ENCODE measurements around the gene THBS4.
"Not testable (repeated sequence)": the region's sequence is repeated elsewhere in the genome, so short reads cannot be mapped to it uniquely, and the experiment has no call there.

Gene THBS4

GRCh38 chr5:80076131-80077050 is 41.2 kb downstream of the THBS4 start:
- DNase-seq (ENCODE audit: low spot score) = no peak

GRCh38 chr5:80077051-80077714 is 42.0 kb downstream of the THBS4 start:
- DNase-seq (ENCODE audit: low spot score) = no peak

GRCh38 chr5:80078921-80079320 is 43.8 kb downstream of the THBS4 start:
- no peak for DNase-seq (ENCODE audit: low spot score)

GRCh38 chr5:80082281-80082680 is 47.1 kb downstream of the THBS4 start:
- DNase-seq (ENCODE audit: low spot score) = no peak

GRCh38 chr5:80082731-80083100 is 47.6 kb downstream of the THBS4 start:
- no peak for DNase-seq (ENCODE audit: low spot score)

- DNase-seq (ENCODE audit: low spot score) = peak; percentile 65
Measured at GRCh38 chr5:80083101-80083890, 48.1 kb downstream of the THBS4 start.

- DNase-seq (ENCODE audit: low spot score) = no peak
Measured at GRCh38 chr5:80090884-80091166, 55.7 kb downstream of the THBS4 start.

DNA sequence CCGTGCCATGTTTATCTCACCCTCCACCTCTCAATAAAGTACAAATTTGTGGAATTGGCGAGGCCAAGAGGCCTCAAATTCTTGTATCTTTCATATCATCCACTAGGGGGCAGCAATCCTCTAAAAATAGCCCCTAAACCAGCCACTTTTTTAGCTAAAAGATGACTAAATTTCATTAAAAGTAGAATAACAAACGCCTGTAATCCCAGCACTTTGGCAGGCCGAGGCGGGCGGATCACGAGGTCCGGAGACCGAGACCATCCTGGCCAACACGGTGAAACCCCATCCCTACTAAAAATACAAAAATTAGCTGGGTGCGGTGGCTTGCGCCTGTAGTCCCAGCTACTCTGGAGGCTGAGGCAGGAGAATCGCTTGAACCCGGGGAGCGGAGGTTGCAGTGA is 56.6 kb downstream of the THBS4 start:
- peak; percentile 70 for DNase-seq (ENCODE audit: low spot score)

DNA sequence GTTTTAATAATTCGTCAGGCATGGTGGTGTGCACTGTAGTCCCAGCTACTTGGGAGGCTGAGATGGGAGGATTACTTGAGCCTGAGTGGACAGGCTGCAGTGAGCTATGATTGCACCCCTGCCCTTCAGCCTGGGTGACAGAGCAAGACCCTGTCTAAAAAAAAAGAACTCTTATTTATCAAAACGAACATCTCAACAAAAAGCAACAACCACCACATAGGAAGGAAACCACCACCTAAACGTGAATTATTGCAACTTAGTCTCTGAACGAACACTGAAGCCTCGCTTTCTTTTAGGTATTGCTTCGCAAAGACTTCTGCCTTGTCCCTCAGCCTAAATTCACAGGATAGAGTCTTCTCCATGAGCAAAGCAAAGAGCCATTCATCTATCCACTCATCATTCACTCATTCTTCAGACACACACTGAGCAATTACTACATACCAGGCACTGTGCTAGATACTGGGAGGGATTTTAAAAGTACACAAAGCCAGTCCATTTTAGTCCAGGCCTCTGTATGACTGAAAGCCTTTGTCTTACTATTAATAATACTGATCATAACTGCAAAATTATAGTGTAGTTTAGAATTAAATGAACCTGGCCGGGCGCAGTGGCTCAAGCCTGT is 57.4 kb downstream of the THBS4 start:
- DNase-seq (ENCODE audit: low spot score) = no peak

- DNase-seq (ENCODE audit: low spot score) = peak; percentile 39
Measured at GRCh38 chr5:80093796-80094195, 58.6 kb downstream of the THBS4 start.

- no peak for DNase-seq (ENCODE audit: low spot score)
Measured at GRCh38 chr5:80094236-80094738, 59.1 kb downstream of the THBS4 start.

DNA sequence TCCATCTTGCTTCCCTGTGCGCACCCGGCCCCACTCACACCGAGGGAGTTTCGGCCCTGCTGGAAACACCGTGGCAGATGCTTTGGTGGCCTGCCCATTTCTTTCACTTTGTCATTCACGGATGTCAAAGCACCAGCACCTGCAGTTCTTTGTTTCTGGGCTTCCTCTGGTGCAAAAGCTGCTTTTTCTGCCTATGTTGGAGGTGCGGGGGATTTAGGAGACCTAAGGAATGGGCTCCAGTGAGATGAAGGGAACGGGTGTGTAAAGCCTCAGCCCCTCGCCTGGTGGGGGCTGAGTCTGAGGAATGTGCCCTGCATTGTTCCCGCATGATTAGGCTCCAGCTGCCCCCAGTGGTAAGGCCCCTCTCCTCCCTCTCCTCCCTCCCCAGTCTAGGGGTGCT is 62.3 kb downstream of the THBS4 start:
- no peak for DNase-seq (ENCODE audit: low spot score)

GRCh38 chr5:80101993-80102392 is 66.8 kb downstream of the THBS4 start:
- no peak for DNase-seq (ENCODE audit: low spot score)

DNA sequence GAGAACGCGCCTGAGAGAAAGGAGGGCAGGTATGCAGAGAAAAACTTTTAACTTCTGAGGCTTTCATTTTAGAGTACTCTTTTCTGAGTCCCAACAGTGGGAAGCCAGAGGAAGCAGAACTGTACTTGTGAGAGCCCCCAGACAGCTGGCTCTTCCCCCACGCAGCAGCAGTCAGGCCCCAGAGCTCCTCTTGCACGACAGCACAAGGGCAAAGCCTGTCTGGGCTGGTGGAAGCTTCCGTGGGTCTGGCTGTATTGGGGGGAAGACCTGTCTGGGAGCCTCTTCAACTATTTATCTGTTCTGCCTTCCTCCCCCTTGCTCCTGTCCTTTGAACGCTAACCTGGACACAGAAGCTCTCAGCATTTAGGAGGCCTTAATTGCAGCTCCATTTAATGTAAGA is 68.2 kb downstream of the THBS4 start:
- no peak for DNase-seq (ENCODE audit: low spot score)

- no peak for DNase-seq (ENCODE audit: low spot score)
Measured at GRCh38 chr5:80105698-80106439, 70.7 kb downstream of the THBS4 start.

DNA sequence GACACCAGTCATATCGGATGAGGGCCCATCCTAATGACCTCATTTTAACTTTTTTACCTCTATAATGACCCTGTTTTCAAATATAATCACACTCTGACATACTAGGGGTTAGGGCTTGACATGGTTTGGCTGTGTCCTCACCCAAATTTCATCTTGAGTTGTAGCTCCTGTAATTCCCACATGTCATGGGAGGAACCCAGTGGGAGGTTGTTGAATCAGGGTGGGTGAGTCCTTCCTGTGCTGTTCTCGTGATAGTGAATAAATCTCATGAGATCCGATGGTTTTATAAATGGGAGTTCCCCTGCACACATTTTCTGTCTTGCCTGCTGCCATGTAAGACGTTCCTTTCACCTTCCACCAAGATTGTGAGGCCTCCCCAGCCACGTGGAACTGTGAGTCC is 71.8 kb downstream of the THBS4 start:
- no peak for DNase-seq (ENCODE audit: low spot score)

- peak; percentile 44 for DNase-seq (ENCODE audit: low spot score)
Measured at GRCh38 chr5:80109646-80110478, 74.7 kb downstream of the THBS4 start.

DNA sequence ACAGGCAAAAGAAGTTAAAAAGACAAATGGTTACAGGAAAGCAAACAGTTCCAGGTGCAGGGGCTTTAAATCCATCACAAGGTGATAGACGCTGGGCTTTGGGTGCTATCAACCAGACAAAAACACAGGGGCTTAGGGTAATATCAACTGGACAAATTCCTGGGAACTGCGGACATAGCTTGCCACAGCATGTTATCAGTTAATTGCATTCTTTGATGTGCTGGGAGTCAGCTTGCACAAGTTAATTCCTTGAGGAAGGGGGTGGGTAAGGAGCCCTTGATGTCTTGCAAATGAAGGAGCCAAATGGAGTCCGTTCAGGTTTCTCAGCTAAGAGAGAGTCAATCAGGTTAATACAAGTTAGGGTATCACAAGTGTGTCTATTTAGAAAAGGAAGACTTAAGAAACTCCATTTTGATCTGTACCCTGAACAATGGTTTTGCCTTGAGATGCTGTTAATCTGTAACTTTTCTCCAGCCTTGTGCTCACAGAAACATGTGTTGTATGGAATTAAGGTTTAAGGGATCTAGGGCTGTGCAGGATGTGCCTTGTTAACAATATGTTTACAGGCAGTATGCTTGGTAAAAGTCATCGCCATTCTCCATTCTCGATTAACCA is 76.3 kb downstream of the THBS4 start:
- DNase-seq (ENCODE audit: low spot score) = not testable (repeated sequence)

GRCh38 chr5:80114860-80115259 is 79.7 kb downstream of the THBS4 start:
- DNase-seq (ENCODE audit: low spot score) = no peak

- DNase-seq (ENCODE audit: low spot score) = no peak
Measured at GRCh38 chr5:80116000-80116399, 80.9 kb downstream of the THBS4 start.

All from SK-N-DZ (cell line).